Erythroblast (primary cell): ENCODE data around the gene PITPNC1.

Experiments
- GATA1 ChIP-seq: IDR thresholded peaks from 2 replicates; pipeline ENCODE4 v1.6.1; 2011; ENCODE audit warnings: low read depth, mild to moderate bottlenecking, control low read depth, low read length, moderate library complexity
- POLR2A ChIP-seq: IDR thresholded peaks from 2 replicates; pipeline ENCODE4 v1.6.1; 2011; ENCODE audit warnings: mild to moderate bottlenecking, low read length

GRCh38 chr17:67441052-67441895 lies 64.2 kb downstream of the PITPNC1 start:
- TF ChIP-seq POLR2A (no peak), GATA1 (no peak)
